ENCODE data around the gene USP6NL.
"Not testable (repeated sequence)": the region's sequence is repeated elsewhere in the genome, so short reads cannot be mapped to it uniquely, and the experiment has no call there.

Gene USP6NL

DNA sequence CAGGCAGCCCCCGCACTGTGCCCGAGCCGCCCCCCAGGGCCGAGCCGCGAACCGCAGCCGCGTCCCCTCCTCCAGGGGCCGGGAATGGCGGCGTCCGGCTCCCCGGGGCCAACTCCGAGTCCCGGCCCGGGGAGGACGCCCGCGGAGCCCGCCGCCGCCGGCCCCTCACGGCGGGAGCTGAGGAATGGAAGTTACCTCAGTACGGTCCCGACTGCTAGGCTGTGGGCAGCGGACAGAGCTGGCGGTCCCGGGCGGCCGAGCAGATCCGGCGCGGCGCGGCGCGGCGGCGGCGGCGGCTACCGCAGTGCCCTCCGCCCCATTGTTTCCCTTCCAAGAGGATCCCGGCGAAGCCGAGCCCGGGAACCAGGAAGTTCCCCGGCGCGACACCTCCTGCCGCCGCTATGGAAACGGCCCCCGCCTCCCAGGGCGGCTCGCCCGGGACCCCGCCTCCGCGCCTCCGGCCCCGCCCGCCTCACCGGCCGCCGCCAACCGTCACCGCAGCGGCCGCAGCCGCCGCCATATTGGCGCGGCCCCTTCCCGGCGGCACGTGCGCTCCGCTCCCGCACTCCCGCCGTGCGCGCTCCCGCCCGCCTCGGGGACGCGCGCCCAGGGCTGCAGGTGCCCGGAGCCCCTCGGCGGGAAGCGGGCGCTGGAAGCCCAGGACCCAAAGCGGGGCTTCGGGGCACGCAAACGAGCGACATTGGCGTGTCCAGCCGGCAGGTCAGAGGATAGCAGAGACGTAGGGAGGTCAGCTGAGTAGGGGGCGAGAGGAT is at the start of gene USP6NL:
USP6NL (minus strand) TSS at position 403 of the 773 bp plus-strand sequence. CDS start 14,016 bp downstream, outside the sequence.
- peak; percentile 85 for DNase-seq

GRCh38 chr10:11658801-11659368 is 47.4 kb upstream of the USP6NL start:
- no peak for DNase-seq

DNA sequence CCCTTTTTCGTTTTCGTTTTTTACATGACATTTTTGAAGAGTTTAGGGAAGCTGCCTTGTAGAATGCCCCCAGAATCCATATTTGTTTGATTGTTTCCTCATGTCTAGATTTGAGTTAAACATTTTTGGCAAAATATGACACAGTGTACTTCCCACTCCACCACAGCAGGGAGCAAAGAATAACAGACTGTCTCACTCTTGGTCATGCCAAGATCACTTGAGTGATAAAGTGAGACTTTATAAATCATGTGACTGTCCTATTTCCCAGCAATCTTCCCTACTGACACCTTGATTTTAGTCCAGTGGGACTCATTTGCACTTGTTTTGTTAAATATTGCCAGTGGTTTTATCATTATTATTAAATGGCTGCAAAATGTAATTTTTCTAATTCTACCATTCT is 44.4 kb upstream of the USP6NL start:
- DNase-seq: no peak

DNA sequence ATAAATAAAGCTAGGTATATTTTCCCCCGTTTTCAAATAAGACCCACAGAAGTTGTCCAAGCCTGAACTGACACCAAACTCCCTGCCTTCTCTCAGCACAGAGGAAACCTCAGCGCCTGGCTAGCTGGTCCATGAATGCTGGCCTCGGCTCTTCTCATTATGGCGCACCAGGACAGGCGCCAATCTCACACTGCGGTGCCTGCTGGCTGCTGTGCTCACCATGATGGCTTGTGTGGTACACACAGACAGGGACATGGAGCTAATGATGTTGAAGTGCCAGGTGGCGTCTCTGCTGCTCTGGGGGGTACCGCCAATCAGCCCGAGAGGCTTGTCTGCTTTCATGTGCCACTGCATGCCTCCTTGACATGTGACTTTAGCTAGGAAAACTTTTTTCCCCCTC is 43.2 kb upstream of the USP6NL start:
- no peak for DNase-seq

DNA sequence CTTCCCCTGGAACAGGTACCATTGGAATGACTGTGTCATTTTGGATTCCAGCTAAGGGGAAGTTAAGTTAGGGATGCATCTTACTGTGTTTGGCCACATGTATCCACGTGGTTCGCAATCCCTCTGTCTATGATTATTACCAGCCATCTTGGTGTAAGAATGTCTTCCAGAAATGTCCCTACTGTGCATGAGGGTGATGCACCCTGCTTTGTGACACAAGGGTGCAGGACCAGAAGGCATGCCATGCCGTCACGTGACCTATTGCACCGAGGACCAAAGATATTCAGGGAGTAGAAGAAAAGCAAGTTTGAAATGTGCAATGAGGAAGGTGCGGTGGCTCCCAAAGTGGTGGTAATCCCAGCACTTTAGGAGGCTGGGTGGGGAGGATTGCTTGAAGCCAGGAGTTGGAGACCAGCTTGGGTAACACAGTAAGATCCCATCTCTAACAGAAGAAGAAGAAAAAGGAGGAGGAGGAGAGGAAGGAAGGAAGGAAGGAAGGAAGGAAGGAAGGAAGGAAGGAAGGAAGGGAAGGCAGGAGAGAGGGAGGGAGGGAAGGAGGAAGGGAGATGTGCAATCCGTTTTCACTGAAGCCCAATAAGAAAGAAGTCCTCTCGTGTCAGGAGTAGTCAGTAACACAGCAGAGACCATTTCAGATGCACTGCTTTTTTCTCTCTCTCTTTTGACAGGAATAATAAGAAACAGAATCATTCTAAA is 42.5 kb upstream of the USP6NL start:
- no peak for DNase-seq

GRCh38 chr10:11647676-11648075 is 36.2 kb upstream of the USP6NL start:
- no peak for DNase-seq

- DNase-seq: no peak
Observed at GRCh38 chr10:11646450-11646849, 35.0 kb upstream of the USP6NL start.

DNA sequence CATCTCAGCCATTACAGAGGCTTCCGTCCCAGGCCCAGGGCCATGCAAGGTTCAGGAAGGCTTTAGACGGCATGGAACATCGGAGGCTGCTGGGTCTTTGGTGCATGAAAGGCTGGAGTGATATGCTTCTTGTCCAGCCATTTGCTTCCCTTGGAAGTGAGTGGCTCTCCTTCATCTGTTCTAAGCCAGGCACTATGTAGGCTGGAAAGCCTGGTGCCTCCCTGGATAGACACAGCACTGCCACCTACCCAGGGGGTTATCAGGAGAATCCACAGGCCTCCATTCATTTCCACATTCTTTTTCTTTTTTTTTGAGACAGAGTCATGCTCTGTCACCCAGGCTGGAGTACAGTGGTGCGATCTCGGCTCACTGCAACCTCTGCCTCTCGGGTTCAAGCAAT is 31.6 kb upstream of the USP6NL start:
- DNase-seq: no peak

GRCh38 chr10:11642566-11642965 is 31.1 kb upstream of the USP6NL start:
- DNase-seq: no peak

DNA sequence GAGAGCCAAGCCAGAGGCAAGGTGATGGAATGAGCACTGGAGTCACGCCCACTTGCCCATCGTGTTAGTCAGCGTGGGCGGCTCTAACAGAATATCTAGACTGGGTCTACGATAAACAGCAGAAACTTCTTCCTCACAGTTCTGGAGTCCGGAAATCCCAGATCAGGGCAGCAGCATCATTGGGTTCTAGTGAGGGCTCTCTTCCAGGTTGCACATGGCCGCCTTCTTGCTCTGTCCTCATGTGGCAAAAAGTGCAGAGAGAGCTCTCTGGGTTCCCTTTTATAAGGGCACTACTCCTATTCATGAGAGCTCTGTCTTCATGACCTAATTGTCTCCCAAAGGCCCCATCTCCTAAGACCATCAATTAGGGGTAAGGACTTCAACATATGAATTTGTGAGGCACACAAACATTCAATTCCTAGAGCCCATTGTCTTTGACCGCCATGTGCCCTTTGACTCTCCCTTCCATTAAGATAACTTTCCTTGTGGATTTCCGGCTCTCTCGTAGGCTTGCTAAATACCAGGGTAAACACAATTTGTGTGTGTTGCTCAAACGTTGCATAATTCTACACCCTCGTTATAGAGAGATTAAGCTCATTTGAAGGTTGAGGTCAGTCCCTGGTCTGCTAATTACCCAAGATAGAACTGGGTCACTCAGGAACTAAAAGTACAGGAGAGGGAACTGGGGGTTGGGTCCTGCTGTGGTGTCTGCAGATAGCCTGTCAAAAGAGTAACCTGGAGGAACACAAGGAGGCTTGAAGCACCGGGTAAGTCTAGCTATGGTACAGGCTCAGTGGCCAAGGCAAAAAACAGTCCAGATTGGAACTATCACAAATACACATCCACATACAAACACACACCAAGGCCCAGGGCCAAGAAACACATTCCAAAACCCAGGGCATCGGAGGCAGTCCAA is 28.7 kb upstream of the USP6NL start:
- DNase-seq: no peak

GRCh38 chr10:11639362-11639761 is 27.9 kb upstream of the USP6NL start:
- no peak for DNase-seq

DNA sequence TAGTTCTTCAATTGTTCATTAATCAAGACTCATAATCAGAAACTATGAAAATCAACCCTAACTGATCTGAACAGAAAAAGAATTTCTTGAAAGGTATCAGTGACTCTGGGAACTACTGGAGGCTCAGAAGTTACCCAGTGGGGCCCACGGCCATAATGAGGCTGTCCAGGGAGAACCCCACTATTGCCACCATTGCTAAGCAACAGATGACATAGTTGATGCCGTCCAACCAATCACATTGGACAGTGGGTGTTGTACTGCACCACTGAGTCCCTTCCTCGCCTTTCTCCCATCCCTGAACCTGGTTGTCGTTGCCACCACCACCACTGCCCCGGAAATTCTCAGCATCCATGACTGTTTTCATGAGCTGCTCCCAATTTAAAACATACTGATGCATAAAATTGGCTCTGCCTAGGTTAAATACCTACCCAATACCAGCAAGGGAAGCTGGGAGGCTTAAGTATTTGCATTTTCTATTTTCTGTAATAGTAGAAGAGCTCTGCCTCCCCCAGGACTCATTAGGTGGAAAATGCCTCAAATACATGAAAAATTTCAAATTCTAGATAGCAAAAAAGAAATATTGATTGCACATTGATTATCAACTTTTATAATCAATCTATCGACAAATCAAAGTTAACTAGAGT is 26.7 kb upstream of the USP6NL start:
- DNase-seq: no peak

- no peak for DNase-seq
Observed at GRCh38 chr10:11636697-11637303, 25.4 kb upstream of the USP6NL start.

GRCh38 chr10:11631890-11632587 is 20.6 kb upstream of the USP6NL start:
- no peak for DNase-seq

GRCh38 chr10:11631291-11631690 is 19.8 kb upstream of the USP6NL start:
- no peak for DNase-seq

DNA sequence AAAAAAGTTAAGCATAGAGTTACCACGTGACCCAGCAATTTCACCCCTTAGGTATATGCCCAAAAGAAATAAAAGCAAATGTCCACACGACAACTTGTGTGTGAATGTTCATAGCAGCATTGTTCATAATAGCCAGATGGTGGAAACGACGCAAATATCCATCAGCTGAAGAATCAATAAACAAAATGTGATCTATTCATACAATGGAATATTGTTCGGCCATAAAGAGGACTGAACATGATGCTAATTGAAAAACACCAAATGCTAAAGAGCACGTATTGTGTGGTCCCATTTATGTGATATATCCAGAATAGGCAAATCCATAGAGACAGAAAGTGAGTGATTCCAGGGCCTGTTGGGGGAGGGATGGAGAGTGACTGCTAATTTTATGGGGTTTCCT is 18.3 kb upstream of the USP6NL start:
- DNase-seq: no peak

DNA sequence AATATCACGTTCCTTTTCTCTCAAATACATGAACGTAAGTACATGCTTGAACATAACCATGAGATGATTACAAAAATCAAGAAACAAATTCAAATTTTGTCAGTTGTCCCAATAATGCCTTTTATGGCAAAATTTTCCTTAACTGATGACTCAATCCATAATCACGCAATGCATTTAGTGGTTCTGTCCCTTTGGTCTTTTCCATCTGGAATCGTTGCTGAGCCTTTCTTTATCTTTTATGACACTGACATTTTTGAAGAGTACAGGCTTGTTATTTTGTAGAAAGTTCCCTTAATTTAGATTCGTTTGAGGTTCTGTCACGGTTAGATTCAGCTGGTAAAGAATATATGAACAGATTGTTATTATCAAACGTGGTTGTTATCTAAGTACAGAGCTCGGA is 16.5 kb upstream of the USP6NL start:
- not testable (repeated sequence) for DNase-seq

DNA sequence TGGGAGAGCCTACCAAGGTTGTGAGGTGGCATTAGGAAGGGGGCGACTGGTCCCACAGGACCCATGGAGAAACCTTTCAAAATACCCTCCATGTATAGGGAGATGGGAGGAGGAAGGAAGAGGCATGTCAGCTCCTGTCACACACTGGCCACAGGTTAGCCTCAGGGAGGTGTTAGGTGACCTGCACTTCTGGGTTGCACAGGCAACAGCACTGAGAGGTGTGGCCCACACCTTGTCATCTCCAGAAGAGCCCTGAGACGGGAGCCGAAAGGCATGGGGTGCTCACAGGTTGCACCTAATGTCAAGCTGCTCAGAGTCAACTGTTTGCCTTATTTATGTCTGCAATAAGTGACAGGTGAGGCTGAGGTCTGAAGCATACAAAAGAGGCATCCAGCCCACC is 14.6 kb upstream of the USP6NL start:
- DNase-seq: no peak

- no peak for DNase-seq
Observed at GRCh38 chr10:11625019-11625735, 13.7 kb upstream of the USP6NL start.

DNA sequence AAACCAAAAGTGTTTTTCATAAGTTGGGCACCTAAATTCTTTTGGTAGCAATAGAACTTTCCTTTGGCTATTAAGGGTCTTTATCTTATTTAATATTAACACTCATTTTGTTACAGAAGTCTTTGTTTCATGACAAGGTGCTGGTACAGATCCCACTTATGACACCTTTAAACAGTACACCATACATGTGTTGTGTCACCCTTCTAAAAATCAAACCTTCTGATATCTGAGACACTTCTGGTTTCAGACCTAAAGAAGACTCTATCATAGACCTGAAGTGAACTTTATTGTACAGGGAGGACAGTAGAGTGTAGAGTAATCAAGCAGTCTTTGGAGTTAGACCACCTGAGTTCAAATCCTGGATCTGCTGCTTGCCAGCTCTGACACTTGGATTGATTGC is 5.8 kb upstream of the USP6NL start:
- no peak for DNase-seq

GRCh38 chr10:11616021-11616420 is 4.6 kb upstream of the USP6NL start:
- DNase-seq: no peak
